Measurements from ENCODE around the gene EXOC6B. TPM values are rescaled to one million over a fixed set of nuclear protein-coding genes. Genes with fewer than 3 reads are reported as not detected.

Gene EXOC6B
- total and polyA plus RNA-seq, 10 of the 15 experiments (the other 5 are each of a cell fraction or from before 2014, with no cell fraction given): 0.23 to 2.2 (median 1.2) TPM

DNA sequence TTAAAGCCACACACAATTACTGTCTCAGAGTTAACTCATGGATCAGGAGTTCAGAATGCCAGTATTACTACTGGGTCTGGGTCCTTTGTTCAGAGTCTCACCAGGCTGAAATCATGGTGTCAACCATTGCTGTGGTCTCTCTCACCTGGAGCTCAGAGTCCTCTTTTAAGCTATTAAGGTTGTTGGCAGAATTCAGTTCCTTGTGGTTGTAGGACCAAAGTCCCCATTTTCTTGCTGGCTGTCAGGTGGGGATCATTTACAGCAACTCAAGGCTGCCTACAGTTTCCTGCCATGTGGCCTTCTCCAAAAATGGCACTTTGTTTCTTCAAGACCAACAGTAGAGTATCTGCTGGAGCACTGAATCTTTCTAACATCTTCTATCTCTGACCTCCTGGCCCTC lies 113.5 kb downstream of the EXOC6B start:
- Histone ChIP-seq H3K9me3 (replicated peaks; ENCODE audit: control insufficient read depth, insufficient read depth, low read length) (no peaks in the 10 kb centered on the region), H3K4me1 (ENCODE audit: control insufficient read depth, insufficient read depth, low read length) (no peaks in the 10 kb centered on the region), H3K36me3 (ENCODE audit: control insufficient read depth in 2 of 2, insufficient read depth in 2 of 2, low read length in 1 of 2) (no peaks in the 10 kb centered on the region), H3K4me3 (no peak overlapping the region), H3K9ac (ENCODE audit: control insufficient read depth, insufficient read depth, low read length) (no peak overlapping the region), H2AFZ (ENCODE audit: control insufficient read depth, low read depth, low read length) (no peak overlapping the region), H3K79me2 (ENCODE audit: control insufficient read depth, insufficient read depth, low read length) (no peaks in the 10 kb centered on the region), H3K27ac (ENCODE audit: control insufficient read depth, insufficient read depth) (no peak overlapping the region), H3K27me3 (replicated peaks in 1 of 2; ENCODE audit: control insufficient read depth in 2 of 2, insufficient read depth in 2 of 2, low read length in 1 of 2) (no peaks in the 10 kb centered on the region), H4K20me1 (ENCODE audit: control insufficient read depth, insufficient read depth) (no peaks in the 10 kb centered on the region), H3K4me2 (ENCODE audit: control insufficient read depth, insufficient read depth) (no peak overlapping the region)
- FAIRE-seq (no peak), DNase-seq (ENCODE audit: low read depth, low spot score) (no peak), ATAC-seq (no peak)
- ChIA-PET CTCF (interaction anchor here (0.9 kb wide), 1 partner anchor 34 kb away, joined by 3 read pairs; no protein-coding TSS in a partner anchor), RAD21 (ENCODE audit: unreplicated experiment) (no interaction called here), POLR2A (no interaction called here), SMC1A (ENCODE audit: uncharacterized antibody, unreplicated experiment) (interaction anchor here (1.3 kb wide), 1 partner anchor 21 kb away, joined by 3 read pairs; no protein-coding TSS in a partner anchor)
- BruUV-seq (replicated peaks): no TSS peak
- TF ChIP-seq, protein P1, sequence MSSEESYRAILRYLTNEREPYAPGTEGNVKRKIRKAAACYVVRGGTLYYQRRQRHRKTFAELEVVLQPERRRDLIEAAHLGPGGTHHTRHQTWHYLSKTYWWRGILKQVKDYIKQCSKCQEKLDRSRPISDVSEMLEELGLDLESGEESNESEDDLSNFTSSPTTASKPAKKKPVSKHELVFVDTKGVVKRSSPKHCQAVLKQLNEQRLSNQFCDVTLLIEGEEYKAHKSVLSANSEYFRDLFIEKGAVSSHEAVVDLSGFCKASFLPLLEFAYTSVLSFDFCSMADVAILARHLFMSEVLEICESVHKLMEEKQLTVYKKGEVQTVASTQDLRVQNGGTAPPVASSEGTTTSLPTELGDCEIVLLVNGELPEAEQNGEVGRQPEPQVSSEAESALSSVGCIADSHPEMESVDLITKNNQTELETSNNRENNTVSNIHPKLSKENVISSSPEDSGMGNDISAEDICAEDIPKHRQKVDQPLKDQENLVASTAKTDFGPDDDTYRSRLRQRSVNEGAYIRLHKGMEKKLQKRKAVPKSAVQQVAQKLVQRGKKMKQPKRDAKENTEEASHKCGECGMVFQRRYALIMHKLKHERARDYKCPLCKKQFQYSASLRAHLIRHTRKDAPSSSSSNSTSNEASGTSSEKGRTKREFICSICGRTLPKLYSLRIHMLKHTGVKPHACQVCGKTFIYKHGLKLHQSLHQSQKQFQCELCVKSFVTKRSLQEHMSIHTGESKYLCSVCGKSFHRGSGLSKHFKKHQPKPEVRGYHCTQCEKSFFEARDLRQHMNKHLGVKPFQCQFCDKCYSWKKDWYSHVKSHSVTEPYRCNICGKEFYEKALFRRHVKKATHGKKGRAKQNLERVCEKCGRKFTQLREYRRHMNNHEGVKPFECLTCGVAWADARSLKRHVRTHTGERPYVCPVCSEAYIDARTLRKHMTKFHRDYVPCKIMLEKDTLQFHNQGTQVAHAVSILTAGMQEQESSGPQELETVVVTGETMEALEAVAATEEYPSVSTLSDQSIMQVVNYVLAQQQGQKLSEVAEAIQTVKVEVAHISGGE (CRISPR knock-in tag; IDR thresholded peaks at IDR 0.05): no peak
- TF ChIP-seq SP1 (IDR thresholded peaks at IDR 0.05; ENCODE audit: low read depth, low read length) (no peak), ZNF274 (IDR thresholded peaks at IDR 0.05; ENCODE audit: insufficient read depth, insufficient read length) (no peak), SREBF2 (IDR thresholded peaks at IDR 0.05; ENCODE audit: low read length) (no peak), RB1 (IDR thresholded peaks at IDR 0.05; ENCODE audit: borderline replicate concordance) (no peak), NR2C2 (IDR thresholded peaks at IDR 0.05; ENCODE audit: borderline replicate concordance, control insufficient read depth, insufficient read length, low read depth) (no peak), TARDBP (IDR thresholded peaks at IDR 0.05; ENCODE audit: borderline replicate concordance) (no peak), MEF2A (IDR thresholded peaks at IDR 0.05; ENCODE audit: insufficient read depth, low read depth, low read length) (no peak)
- TF ChIP-seq, protein P2, sequence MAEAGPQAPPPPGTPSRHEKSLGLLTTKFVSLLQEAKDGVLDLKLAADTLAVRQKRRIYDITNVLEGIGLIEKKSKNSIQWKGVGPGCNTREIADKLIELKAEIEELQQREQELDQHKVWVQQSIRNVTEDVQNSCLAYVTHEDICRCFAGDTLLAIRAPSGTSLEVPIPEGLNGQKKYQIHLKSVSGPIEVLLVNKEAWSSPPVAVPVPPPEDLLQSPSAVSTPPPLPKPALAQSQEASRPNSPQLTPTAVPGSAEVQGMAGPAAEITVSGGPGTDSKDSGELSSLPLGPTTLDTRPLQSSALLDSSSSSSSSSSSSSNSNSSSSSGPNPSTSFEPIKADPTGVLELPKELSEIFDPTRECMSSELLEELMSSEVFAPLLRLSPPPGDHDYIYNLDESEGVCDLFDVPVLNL (IDR thresholded peaks at IDR 0.05; ENCODE audit: low read depth, low read length): no peak
- TF ChIP-seq, protein P3, sequence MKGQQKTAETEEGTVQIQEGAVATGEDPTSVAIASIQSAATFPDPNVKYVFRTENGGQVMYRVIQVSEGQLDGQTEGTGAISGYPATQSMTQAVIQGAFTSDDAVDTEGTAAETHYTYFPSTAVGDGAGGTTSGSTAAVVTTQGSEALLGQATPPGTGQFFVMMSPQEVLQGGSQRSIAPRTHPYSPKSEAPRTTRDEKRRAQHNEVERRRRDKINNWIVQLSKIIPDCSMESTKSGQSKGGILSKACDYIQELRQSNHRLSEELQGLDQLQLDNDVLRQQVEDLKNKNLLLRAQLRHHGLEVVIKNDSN (IDR thresholded peaks at IDR 0.05; ENCODE audit: borderline replicate concordance, extremely low read length, insufficient read depth, low read depth, low read length): no peak
- TF ChIP-seq, protein P4, sequence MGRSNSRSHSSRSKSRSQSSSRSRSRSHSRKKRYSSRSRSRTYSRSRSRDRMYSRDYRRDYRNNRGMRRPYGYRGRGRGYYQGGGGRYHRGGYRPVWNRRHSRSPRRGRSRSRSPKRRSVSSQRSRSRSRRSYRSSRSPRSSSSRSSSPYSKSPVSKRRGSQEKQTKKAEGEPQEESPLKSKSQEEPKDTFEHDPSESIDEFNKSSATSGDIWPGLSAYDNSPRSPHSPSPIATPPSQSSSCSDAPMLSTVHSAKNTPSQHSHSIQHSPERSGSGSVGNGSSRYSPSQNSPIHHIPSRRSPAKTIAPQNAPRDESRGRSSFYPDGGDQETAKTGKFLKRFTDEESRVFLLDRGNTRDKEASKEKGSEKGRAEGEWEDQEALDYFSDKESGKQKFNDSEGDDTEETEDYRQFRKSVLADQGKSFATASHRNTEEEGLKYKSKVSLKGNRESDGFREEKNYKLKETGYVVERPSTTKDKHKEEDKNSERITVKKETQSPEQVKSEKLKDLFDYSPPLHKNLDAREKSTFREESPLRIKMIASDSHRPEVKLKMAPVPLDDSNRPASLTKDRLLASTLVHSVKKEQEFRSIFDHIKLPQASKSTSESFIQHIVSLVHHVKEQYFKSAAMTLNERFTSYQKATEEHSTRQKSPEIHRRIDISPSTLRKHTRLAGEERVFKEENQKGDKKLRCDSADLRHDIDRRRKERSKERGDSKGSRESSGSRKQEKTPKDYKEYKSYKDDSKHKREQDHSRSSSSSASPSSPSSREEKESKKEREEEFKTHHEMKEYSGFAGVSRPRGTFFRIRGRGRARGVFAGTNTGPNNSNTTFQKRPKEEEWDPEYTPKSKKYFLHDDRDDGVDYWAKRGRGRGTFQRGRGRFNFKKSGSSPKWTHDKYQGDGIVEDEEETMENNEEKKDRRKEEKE (IDR thresholded peaks at IDR 0.05): no peak
- in situ Hi-C loops (cut with MboI): no loop called here
- intact Hi-C loops (cut with micrococcal nuclease; ENCODE audit: unreplicated experiment): no loop called here

Measured in GM12878 (cell line).